ENCODE data around the gene USP9X.
"Not testable (repeated sequence)": the region's sequence is repeated elsewhere in the genome, so short reads cannot be mapped to it uniquely, and the experiment has no call there.

The USP9X gene

DNA sequence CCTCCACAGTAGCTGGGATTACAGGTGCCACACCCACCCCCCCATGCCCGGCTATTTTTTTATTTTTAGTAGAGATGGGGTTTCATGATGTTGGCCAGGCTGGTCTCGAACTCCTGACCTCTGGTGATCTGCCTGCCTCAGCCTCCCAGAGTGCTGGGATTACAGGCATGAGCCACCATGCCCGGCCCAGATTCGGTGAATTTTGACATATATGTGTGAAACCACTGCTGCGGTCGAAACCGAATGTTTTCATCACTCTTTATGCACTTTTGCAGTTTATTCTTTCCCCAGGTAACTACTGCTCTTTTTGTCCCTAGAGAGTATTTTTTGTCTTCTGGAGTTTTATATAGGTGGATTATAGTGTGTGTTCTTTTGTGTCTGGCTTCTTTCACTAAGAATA is 101.7 kb downstream of the USP9X start:
- DNase-seq (ENCODE audit: low spot score), result not testable (repeated sequence)

DNA sequence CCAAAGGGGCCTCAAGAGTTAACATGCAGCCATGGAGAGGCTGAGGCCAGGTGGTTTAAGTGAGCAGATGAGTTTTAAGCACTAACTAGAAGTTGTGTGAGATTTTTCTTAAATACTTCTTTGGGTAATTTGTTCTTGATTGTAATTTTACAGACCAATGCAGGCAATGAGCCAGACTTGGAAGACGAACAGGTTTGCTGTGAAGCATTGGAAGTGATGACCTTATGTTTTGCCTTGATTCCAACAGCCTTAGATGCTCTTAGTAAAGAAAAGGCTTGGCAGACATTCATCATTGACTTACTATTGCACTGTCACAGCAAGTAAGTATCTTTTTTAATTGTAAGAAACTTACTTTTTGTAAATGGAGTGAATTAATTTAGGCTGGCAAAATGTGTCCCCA is 103.9 kb downstream of the USP9X start:
- no peak for DNase-seq (ENCODE audit: low spot score)

GRCh38 chrX:41192880-41193279 is 107.6 kb downstream of the USP9X start:
- no peak for DNase-seq (ENCODE audit: low spot score)

GRCh38 chrX:41198410-41198809 is 113.2 kb downstream of the USP9X start:
- no peak for DNase-seq (ENCODE audit: low spot score)

GRCh38 chrX:41200785-41201184 is 115.5 kb downstream of the USP9X start:
- DNase-seq (ENCODE audit: low spot score), result no peak

DNA sequence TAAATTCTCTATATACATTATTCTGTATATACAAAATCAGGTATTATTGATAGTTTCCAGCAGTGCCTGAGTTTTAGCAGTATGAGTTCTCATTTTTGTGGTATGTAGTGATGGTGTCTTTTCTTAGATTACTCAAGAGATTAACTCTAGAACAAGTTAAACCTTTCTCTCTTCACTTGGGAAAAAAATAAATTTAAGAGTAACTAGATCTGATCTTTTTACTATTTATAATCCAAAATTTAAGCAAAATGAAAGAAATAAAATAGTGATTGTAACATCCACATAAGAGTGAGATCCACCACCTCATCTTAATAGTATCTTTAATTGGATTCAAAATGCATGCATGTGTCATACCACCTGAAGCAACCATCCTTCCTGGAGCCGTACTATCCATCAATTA is 124.6 kb downstream of the USP9X start:
- no peak for DNase-seq (ENCODE audit: low spot score)

GRCh38 chrX:41224605-41225004 is 139.4 kb downstream of the USP9X start:
- DNase-seq (ENCODE audit: low spot score), result no peak

DNA sequence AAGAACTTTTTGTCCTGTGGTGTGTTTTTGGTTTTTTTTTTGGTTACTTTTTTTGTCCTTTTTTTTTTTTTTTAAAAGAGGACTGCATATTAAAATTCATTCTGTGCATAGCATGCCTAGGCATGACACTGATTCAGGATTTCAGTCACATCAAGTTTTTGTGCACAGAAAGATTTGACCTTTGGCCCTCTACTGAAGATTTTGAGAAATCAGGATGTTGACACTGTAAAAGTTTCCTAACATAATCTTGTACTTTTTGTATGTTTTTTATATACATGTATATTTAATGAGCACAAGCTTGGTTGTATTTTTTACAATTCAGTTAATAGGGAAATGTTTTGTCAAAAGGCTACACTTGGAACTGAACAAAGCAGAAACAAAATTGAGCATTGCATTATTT is 148.7 kb downstream of the USP9X start:
- no peak for DNase-seq (ENCODE audit: low spot score)

DNA sequence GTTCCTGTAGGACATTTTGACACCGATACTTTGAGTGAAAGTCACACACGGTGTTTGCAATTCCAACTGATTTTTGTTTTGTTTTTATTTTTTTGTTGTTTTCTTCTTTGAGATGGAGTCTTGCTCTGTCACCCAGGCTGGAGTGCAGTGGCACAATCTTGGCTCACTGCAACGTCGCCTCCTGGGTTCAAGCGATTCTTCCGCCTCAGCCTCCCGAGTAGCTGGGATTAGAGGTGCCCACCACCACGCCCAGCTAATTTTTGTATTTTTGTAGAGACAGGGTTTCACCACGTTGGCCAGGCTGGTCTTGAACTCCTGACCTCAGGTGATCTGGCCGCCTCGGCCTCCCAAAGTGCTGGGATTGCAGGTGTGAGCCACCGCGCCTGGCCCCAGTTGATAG is 149.2 kb downstream of the USP9X start:
- DNase-seq (ENCODE audit: low spot score), result not testable (repeated sequence)

DNA sequence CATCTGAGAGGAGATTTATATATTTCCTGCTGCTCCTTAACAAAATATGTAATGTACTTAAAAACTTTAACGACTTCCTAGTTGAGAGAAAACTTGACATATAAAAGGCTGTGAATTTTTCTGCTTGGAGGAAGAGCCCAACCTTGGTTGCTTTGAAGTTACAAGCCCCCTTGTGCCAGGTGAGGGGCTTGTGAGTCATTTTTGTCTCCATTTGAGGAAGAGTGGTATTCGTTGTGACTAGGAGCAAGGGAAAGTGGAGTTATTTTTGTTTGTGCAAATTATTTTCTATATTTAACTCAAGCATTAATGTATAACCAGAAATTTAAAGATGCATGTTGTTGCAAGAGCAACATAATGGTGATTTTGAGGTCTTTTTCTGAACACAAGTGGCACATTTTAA is 149.7 kb downstream of the USP9X start:
- no peak for DNase-seq (ENCODE audit: low spot score)

GRCh38 chrX:41236629-41237028 is 151.4 kb downstream of the USP9X start:
- DNase-seq (ENCODE audit: low spot score), result peak; percentile 11

GRCh38 chrX:41240509-41240908 is 155.3 kb downstream of the USP9X start:
- no peak for DNase-seq (ENCODE audit: low spot score)

- no peak for DNase-seq (ENCODE audit: low spot score)
These were observed 156.7 kb downstream of the USP9X start for GRCh38 chrX:41241962-41242361.

DNA sequence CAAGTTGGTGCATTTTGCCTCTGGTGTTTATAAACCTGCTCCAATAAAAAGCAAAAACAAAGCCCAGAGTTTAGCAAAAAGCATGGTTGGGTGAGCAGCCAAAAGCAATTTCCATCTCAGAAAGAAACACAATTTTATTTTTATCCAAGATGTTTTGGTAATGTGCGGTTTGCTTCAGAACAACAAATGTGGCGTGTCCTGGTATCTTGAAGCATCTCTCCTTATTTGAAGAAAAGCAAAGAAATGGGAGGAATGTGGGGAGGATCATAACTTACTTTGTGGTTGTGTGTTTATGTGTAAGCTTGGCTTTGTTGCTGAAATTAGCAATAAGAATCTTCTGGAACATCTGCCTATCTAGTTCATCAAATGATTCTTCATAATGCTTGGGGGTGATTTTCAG is 160.4 kb downstream of the USP9X start:
- DNase-seq (ENCODE audit: low spot score), result no peak

- DNase-seq (ENCODE audit: low spot score), result no peak
These were observed 165.6 kb downstream of the USP9X start for GRCh38 chrX:41250867-41251266.

- no peak for DNase-seq (ENCODE audit: low spot score)
These were observed 172.6 kb downstream of the USP9X start for GRCh38 chrX:41257801-41258200.

GRCh38 chrX:41258226-41258625 is 173.0 kb downstream of the USP9X start:
- DNase-seq (ENCODE audit: low spot score), result no peak

DNA sequence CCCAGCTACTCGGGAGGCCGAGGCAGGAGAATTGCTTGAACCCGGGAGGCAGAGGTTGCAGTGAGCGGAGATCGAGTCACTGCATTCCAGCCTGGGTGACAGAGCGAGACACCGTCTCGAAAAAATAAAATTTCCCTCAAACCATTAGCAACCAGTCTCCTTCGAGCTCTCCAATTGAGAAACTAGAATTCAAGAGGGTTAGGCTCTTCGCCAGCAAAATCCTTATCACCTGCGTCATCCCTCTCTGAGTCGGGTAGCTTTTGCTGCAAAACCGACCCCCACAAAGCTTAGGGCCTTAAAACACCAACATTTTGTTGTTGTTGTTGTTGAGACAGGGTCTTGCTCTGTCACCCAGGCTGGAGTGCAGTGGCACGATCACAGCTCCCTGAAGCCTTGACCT is 173.6 kb downstream of the USP9X start:
- DNase-seq (ENCODE audit: low spot score), result no peak

- DNase-seq (ENCODE audit: low spot score), result no peak
These were observed 174.3 kb downstream of the USP9X start for GRCh38 chrX:41259516-41259915.

DNA sequence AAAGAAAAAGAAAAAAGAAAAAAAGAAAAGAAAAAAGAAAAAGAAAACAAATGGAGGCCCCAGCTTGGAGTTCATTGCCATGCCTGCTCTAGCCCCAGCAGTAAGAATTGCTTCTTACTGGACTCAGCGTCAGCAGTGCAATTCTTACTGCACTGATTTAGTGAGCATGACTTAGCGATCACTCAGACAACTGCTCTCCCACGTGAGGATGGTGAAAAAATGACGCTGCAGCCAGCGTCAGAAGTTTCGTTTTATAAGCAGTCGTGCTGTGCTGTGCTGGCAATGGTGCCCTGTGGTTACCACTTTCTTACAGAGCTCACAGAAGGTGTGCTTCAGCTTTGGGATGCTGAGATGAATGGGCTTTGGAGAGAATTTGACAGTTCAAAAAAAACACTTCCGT is 180.4 kb downstream of the USP9X start:
- DNase-seq (ENCODE audit: low spot score), result peak; percentile 51

DNA sequence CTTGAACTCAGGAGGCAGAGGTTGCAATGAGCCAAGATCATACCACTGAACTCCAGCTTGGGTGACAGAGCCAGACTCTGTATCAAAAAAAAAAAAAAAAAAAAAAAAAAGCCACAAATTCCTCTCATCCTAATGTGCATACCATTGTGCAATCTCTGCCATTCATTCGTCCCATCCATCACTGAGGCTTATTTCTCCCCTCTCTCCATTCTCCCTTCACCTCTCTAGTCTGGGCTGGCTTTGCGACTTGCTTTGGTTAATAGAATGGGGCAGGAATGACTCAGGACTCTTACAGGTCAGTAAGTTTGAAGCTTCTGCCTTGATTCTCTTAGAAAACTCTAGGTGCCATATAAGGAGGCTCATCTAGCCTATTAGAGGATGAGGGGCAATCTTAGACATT is 188.4 kb downstream of the USP9X start:
- no peak for DNase-seq (ENCODE audit: low spot score)

GRCh38 chrX:41275661-41276609 is 190.7 kb downstream of the USP9X start:
- peak; percentile 63 for DNase-seq (ENCODE audit: low spot score)

DNA sequence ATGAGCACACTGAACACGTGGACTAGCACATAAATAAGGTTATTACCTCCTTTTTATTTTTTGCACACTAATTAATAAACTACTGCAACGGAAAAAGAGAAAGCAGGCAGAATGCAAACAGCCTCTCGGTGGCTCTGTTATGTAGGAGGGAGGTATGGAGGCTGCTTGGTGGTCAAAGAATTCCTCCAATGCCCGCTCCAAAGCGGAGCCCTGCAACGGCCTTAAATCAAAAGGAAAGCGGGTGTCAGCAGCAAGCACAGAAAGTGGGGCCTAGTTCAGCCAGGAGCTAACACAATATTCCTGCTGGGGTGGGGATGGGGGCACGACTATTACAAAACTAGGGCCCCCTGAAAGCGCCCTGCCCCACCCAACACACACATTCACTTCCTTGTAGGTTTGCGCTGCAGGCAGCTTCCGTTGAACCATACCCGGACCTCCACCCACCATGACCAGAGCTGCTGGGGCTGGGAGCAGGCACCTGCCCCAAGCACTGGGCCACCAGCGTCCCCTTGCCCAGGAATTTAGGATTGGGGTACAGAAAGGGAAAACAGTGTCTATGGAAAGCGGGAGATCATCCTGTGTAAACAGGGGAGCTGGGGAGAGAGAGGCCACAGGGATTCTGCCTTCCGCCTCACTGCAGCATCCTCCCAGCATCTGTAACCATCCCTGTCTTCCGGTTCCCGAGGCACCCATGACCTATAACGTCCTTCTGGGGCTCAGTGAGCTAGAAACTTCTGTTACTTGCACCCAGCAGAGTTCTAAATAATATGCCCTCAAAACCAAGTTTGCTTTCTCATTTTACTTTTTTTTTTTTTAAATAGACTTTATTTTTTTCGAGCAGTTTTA is 191.6 kb downstream of the USP9X start:
- DNase-seq (ENCODE audit: low spot score), result no peak

Measured in Ammon's horn (tissue), 1 donor.